ENCODE measurements around the gene SLC23A2.

- TF ChIP-seq POLR2AphosphoS5 (IDR thresholded peaks at IDR 0.05) (no peak), CTCF (IDR thresholded peaks at IDR 0.05) (no peak), POLR2A (IDR thresholded peaks at IDR 0.05) (no peak), EP300 (IDR thresholded peaks at IDR 0.05) (no peak)
Measured at GRCh38 chr20:5024103-5024502, 22.8 kb upstream of the SLC23A2 start.

Measured in sigmoid colon (tissue), 4 donors.